Measurements from ENCODE around the gene GSAP. TPM values are rescaled to one million over a fixed set of nuclear protein-coding genes. Genes with fewer than 3 reads are reported as not detected.

GSAP gene
- total and polyA plus RNA-seq, 2 of the 4 experiments (the other 2 are of a cell fraction) = 1.6 to 1.8 TPM

GRCh38 chr7:77308792-77309191, 107.4 kb downstream of the GSAP start:
- no peak overlapping the region for H2BK15ac ChIP-seq (ENCODE audit: low read depth, low read length)
- no peak overlapping the region for H2BK120ac ChIP-seq (ENCODE audit: low read depth, low read length)
- no peak overlapping the region for H4K5ac ChIP-seq (ENCODE audit: low read depth, low read length)
- H2AFZ ChIP-seq (replicated peaks; ENCODE audit: low read length, poor library complexity) = no peak overlapping the region
- peaks cover 8% of the 10 kb centered on the region for H3K4me1 ChIP-seq (ENCODE audit: control insufficient read depth, insufficient read depth, low read length)
- BruUV-seq (replicated peaks) = no TSS peak
- no peak overlapping the region for H4K8ac ChIP-seq (ENCODE audit: low read depth in 2 of 2, low read length in 2 of 2)
- H3K27me3 ChIP-seq (ENCODE audit: control insufficient read depth, insufficient read depth, low read length) = no peaks in the 10 kb centered on the region
- H2AK9ac ChIP-seq (replicated peaks; ENCODE audit: low read depth, low read length, poor library complexity) = no peak overlapping the region
- WGBS, 2 experiments (ENCODE audit: extremely low coverage in 2 of 2, insufficient read length in 1 of 2) = 75% methylated on average over 4 of the region's 4 CpGs; no CpG with 5 or more reads in 1 of the 2 experiments
- H3K79me1 ChIP-seq (ENCODE audit: low read depth in 1 of 2, low read length in 2 of 2) = no peaks in the 10 kb centered on the region
- H4K20me1 ChIP-seq (ENCODE audit: insufficient read depth, low read length) = no peaks in the 10 kb centered on the region
- no peak overlapping the region for H3K56ac ChIP-seq (ENCODE audit: extremely low read depth, insufficient read depth, low read length)
- no peak overlapping the region for H3K18ac ChIP-seq (ENCODE audit: low read depth, low read length)
- no peak overlapping the region for H3K9ac ChIP-seq (ENCODE audit: low read depth, low read length)
- peaks cover 2% of the 10 kb centered on the region; the same call in 1 of the 2 replicates for H3K9me3 ChIP-seq (ENCODE audit: control insufficient read depth, insufficient read depth, low read length)
- no peak overlapping the region for H3K4me2 ChIP-seq (ENCODE audit: low read depth, low read length)
- POLR2A ChIA-PET (ENCODE audit: unreplicated experiment) = no interaction called here
- TF ChIP-seq CEBPB (IDR thresholded peaks at IDR 0.05; ENCODE audit: low read depth, low read length) (no peak), RFX5 (IDR thresholded peaks at IDR 0.05; ENCODE audit: low read depth, low read length) (no peak), POLR2A (IDR thresholded peaks at IDR 0.05; ENCODE audit: low read depth, low read length) (no peak), MXI1 (IDR thresholded peaks at IDR 0.05; ENCODE audit: borderline replicate concordance, low read depth, low read length) (no peak), NFE2L2 (IDR thresholded peaks at IDR 0.05; ENCODE audit: low read depth, low read length) (no peak), BHLHE40 (IDR thresholded peaks at IDR 0.05; ENCODE audit: low read depth, low read length) (no peak), FOS (IDR thresholded peaks at IDR 0.05; ENCODE audit: low read depth, low read length) (no peak), RAD21 (IDR thresholded peaks at IDR 0.05; ENCODE audit: low read length) (no peak), RCOR1 (IDR thresholded peaks at IDR 0.05; ENCODE audit: insufficient replicate concordance, low read length) (no peak), MAZ (IDR thresholded peaks at IDR 0.05; ENCODE audit: borderline replicate concordance, low read depth, low read length) (no peak), SMC3 (IDR thresholded peaks at IDR 0.05; ENCODE audit: low read depth, low read length) (no peak), MAFK (IDR thresholded peaks at IDR 0.05; ENCODE audit: low read depth, low read length) (no peak), CHD1 (IDR thresholded peaks at IDR 0.05; ENCODE audit: low read depth, low read length) (no peak)
- TF ChIP-seq, protein P1, sequence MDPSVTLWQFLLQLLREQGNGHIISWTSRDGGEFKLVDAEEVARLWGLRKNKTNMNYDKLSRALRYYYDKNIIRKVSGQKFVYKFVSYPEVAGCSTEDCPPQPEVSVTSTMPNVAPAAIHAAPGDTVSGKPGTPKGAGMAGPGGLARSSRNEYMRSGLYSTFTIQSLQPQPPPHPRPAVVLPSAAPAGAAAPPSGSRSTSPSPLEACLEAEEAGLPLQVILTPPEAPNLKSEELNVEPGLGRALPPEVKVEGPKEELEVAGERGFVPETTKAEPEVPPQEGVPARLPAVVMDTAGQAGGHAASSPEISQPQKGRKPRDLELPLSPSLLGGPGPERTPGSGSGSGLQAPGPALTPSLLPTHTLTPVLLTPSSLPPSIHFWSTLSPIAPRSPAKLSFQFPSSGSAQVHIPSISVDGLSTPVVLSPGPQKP (IDR thresholded peaks at IDR 0.05; ENCODE audit: borderline replicate concordance, low read depth, low read length) = no peak
- TF ChIP-seq, protein P2, sequence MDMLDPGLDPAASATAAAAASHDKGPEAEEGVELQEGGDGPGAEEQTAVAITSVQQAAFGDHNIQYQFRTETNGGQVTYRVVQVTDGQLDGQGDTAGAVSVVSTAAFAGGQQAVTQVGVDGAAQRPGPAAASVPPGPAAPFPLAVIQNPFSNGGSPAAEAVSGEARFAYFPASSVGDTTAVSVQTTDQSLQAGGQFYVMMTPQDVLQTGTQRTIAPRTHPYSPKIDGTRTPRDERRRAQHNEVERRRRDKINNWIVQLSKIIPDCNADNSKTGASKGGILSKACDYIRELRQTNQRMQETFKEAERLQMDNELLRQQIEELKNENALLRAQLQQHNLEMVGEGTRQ (IDR thresholded peaks at IDR 0.05; ENCODE audit: low read depth, low read length) = no peak
- TF ChIP-seq, protein P3, sequence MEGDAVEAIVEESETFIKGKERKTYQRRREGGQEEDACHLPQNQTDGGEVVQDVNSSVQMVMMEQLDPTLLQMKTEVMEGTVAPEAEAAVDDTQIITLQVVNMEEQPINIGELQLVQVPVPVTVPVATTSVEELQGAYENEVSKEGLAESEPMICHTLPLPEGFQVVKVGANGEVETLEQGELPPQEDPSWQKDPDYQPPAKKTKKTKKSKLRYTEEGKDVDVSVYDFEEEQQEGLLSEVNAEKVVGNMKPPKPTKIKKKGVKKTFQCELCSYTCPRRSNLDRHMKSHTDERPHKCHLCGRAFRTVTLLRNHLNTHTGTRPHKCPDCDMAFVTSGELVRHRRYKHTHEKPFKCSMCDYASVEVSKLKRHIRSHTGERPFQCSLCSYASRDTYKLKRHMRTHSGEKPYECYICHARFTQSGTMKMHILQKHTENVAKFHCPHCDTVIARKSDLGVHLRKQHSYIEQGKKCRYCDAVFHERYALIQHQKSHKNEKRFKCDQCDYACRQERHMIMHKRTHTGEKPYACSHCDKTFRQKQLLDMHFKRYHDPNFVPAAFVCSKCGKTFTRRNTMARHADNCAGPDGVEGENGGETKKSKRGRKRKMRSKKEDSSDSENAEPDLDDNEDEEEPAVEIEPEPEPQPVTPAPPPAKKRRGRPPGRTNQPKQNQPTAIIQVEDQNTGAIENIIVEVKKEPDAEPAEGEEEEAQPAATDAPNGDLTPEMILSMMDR (conservative IDR thresholded peaks at IDR 0.05; ENCODE audit: low read depth, low read length) = no peak
- no peak overlapping the region for H3K23ac ChIP-seq (ENCODE audit: low read depth, low read length)
- H2BK5ac ChIP-seq (ENCODE audit: low read depth, low read length, poor library complexity, severe bottlenecking) = no peak overlapping the region
- H3K4ac ChIP-seq (ENCODE audit: low read depth, low read length) = peak overlapping the region; percentile 35
- H2BK20ac ChIP-seq (ENCODE audit: low read depth, low read length) = no peak overlapping the region
- DNase-seq = no peak
- H2AK5ac ChIP-seq (ENCODE audit: low read depth, low read length) = peak overlapping the region; percentile 47; the same call in 1 of the 2 replicates
- no peak overlapping the region for H3K14ac ChIP-seq (replicated peaks; ENCODE audit: low read depth, low read length)
- H3K36me3 ChIP-seq (ENCODE audit: control insufficient read depth, insufficient read depth, low read length) = peaks cover 2% of the 10 kb centered on the region; the same call in 1 of the 2 replicates
- H3K27ac ChIP-seq (ENCODE audit: insufficient read depth, low read length) = no peak overlapping the region
- in situ Hi-C loops (cut with MboI; ENCODE audit: low sequenced_read_pairs) = no loop called here
- CTCF ChIA-PET = no interaction called here
- no peak for ATAC-seq (ENCODE audit: low read depth)
- H3K4me3 ChIP-seq (ENCODE audit: insufficient read depth, low read depth, low read length) = no peak overlapping the region
- no peak overlapping the region for H4K91ac ChIP-seq (ENCODE audit: insufficient read depth, low read depth, low read length)
- dilution Hi-C loops (cut with HindIII; ENCODE audit: low sequenced_read_pairs, unreplicated experiment) = no loop called here
- intact Hi-C loops (cut with micrococcal nuclease) = no loop called here
- H3K9me1 ChIP-seq (ENCODE audit: insufficient read depth, low read length) = peaks cover 2% of the 10 kb centered on the region; the same call in 1 of the 2 replicates

Data from IMR-90 (cell line).